Measurements from ENCODE around the gene CD38. TPM values are rescaled to one million over a fixed set of nuclear protein-coding genes. Genes with fewer than 3 reads are reported as not detected.
A peak's percentile ranks its signal among the peaks of the same experiment; 100 is the strongest.

Gene CD38
- total and polyA plus RNA-seq, 2 experiments from 2014 or later: not detected

DNA sequence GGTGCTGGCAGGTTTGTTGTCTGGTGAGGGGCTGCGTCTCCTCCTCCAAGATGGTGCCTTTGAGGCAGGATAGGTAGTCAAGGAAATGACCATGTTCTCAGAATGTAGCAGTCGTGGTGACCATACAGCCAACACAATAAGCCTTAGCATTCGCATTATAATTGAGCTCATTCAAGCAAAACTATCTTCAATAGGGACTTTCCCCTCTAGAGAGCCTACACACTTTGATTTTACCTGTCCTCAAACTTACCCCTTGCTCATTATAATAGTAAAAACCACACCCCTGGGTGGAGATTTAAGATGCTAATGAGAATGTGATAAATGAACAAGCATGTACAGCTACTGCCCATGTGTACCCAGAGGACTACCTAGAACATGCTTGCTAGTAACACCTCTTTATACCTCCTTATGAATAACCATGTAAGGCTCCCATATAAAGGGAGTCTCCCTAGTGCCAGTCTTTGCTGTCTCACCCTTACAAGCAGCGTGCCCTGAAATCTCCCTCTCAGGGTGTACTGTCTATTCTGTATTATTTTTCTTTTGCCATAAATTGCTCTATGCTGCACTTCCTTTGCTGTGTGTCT is 112.2 kb downstream of the CD38 start:
- Histone ChIP-seq H3K4me1 (ENCODE audit: low read depth) (no peaks in the 10 kb centered on the region), H3K27ac (no peak overlapping the region), H3K27me3 (no peaks in the 10 kb centered on the region), H3K9me3 (ENCODE audit: low read depth) (no peaks in the 10 kb centered on the region), H3K4me3 (no peak overlapping the region), H3K36me3 (no peaks in the 10 kb centered on the region)
- no peak for DNase-seq (ENCODE audit: low read depth in 1 of 2, low spot score in 1 of 2)
- no peak for TF ChIP-seq CTCF (IDR thresholded peaks at IDR 0.05; ENCODE audit: low read depth, low read length)

GRCh38 chr4:15891312-15891711 is 113.2 kb downstream of the CD38 start:
- no peaks in the 10 kb centered on the region for H3K9me3 ChIP-seq (ENCODE audit: low read depth)
- DNase-seq (ENCODE audit: low read depth in 1 of 2, low spot score in 1 of 2): no peak
- H3K36me3 ChIP-seq: no peaks in the 10 kb centered on the region
- H3K4me1 ChIP-seq (ENCODE audit: low read depth): no peaks in the 10 kb centered on the region
- H3K4me3 ChIP-seq: no peak overlapping the region
- H3K27ac ChIP-seq: no peak overlapping the region
- H3K27me3 ChIP-seq: no peaks in the 10 kb centered on the region
- TF ChIP-seq CTCF (IDR thresholded peaks at IDR 0.05; ENCODE audit: low read depth, low read length): no peak

GRCh38 chr4:15893962-15894361 is 115.8 kb downstream of the CD38 start:
- no peak for TF ChIP-seq CTCF (IDR thresholded peaks at IDR 0.05; ENCODE audit: low read depth, low read length)
- DNase-seq (ENCODE audit: low read depth in 1 of 2, low spot score in 1 of 2): peak in 1 of 2 donors; percentile 95
- Histone ChIP-seq H3K9me3 (ENCODE audit: low read depth) (no peaks in the 10 kb centered on the region), H3K27me3 (no peaks in the 10 kb centered on the region), H3K36me3 (no peaks in the 10 kb centered on the region), H3K4me3 (no peak overlapping the region), H3K27ac (no peak overlapping the region), H3K4me1 (ENCODE audit: low read depth) (no peaks in the 10 kb centered on the region)

DNA sequence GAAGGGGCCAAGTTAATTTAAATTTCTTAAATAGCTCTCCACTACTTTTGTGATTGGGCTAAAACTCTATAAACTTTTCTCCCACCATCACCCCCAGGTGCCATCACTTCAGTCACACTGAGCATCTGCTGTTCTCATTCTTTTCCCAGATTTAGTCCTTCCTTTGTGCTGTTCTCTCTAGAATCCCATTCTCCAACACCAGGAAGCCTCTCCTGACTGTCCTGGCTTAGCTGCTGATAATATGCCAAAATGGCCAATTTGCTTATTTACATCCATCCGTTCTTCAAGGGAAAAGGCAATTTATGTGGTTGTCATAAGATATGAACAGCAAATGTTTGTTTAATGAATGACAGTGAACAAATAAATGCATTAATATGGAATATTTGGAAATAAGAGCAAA is 116.3 kb downstream of the CD38 start:
- DNase-seq (ENCODE audit: low read depth in 1 of 2, low spot score in 1 of 2): no peak
- Histone ChIP-seq H3K4me3 (no peak overlapping the region), H3K36me3 (no peaks in the 10 kb centered on the region), H3K4me1 (ENCODE audit: low read depth) (no peaks in the 10 kb centered on the region), H3K27me3 (no peaks in the 10 kb centered on the region), H3K27ac (no peak overlapping the region), H3K9me3 (ENCODE audit: low read depth) (no peaks in the 10 kb centered on the region)
- TF ChIP-seq CTCF (IDR thresholded peaks at IDR 0.05; ENCODE audit: low read depth, low read length): no peak

GRCh38 chr4:15894921-15895916 is 117.1 kb downstream of the CD38 start:
- DNase-seq (ENCODE audit: low read depth in 1 of 2, low spot score in 1 of 2): no peak
- Histone ChIP-seq H3K27me3 (no peaks in the 10 kb centered on the region), H3K9me3 (ENCODE audit: low read depth) (no peaks in the 10 kb centered on the region), H3K4me3 (no peak overlapping the region), H3K27ac (no peak overlapping the region), H3K4me1 (ENCODE audit: low read depth) (no peaks in the 10 kb centered on the region), H3K36me3 (no peaks in the 10 kb centered on the region)
- TF ChIP-seq CTCF (IDR thresholded peaks at IDR 0.05; ENCODE audit: low read depth, low read length): no peak

Data from cardiac muscle cell (in vitro differentiated cells and primary cell).